Dermis blood vessel endothelial cell (primary cell): ENCODE measurements around the gene RRP7A. TPM values are rescaled to one million over a fixed set of nuclear protein-coding genes. Genes with fewer than 3 reads are reported as not detected.
"Not testable (repeated sequence)": the region's sequence is repeated elsewhere in the genome, so short reads cannot be mapped to it uniquely, and the experiment has no call there.

Source experiments
- DNase-seq: peaks from one replicate; pipeline ENCODE4 v3.0.0; 2010
- total RNA-seq: library from RNA; depleted of rRNA; stranded (reverse); fragments of >200 nt; gene quantifications from 2 replicates; pipeline ENCODE4 v1.2.3, GENCODE V29; 2014

RRP7A gene
- total RNA-seq, 1 donor from 2014 or later = 30.8 TPM

DNA sequence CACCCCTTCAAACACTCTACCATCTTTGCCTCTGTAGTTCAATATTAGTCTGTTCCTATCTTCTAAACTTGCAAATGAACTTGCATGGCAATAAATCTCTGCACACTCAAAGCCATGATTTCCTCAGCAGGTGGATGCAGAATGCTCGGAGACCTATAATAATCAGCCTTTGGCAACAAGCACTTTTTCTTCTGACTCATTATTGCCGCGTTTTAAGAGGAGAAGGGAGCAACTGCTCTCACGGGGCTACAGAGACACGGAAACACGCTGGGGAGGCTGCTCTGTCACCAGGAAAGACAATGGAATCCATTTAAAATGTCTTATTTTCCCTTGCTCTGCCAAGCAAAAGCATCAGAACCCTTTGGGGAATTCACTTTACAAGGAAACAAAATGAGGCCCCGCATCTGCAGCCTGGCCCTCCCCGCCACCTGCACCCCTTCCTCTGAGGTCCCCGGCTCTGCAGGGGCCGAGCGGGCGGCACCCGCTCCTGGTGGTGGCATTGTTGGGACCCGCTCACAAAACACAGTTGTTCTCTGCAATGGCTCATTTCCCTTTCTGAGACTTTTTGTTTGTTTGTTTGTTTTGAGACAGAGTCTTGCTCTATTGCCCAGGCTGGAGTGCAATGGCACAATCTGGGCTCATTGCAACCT lies 15.6 kb upstream of the RRP7A start:
- DNase-seq = not testable (repeated sequence)

DNA sequence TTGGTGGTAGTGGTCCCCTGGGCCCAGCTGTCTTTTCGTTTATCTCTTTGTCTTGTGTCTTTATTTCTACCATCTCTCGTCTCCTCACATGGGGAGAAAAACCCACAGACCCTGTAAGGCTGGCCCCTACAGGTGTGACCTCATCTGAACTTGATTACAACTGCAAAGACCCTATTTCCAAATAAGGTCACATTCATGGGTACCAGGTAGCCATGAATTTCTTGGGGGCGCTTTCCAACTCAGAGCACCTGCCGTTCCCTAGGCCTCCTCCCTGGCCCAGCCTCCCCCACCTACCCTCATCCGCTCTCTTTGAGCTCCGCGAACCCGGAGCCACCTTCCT lies 14.0 kb upstream of the RRP7A start:
- no peak for DNase-seq

DNA sequence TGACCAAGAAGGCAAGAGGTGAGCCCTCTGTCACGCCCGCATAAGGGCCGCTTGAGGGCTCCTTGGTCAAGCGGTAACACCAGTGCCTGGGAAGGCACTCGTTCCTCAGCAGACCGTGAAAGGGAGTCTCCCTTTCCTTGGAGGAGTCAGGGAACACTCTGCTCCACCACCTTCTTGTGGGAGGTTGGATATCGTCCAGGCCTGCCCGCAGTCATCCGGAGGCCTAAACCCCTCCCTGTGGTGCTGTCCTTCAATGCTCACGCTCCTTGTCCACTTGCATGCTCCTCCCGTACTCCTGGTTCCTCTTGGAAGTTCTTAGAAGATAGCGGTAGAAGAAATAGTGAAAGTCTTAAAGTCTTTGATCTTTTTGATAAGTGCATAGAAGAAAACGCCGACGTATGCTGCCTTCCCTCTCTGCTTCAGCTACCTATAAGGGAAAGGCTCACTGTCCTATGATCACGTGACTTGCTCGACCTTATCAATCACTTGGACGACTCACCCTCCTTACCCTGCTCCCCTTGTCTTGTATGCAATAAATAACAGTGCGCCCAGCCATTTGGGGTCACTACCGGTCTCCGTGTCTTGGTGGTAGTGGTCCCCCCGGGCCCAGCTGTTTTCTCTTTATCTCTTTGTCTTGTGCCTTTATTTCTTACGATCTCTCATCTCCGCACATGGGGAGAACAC lies 11.9 kb upstream of the RRP7A start:
- DNase-seq = not testable (repeated sequence)

DNA sequence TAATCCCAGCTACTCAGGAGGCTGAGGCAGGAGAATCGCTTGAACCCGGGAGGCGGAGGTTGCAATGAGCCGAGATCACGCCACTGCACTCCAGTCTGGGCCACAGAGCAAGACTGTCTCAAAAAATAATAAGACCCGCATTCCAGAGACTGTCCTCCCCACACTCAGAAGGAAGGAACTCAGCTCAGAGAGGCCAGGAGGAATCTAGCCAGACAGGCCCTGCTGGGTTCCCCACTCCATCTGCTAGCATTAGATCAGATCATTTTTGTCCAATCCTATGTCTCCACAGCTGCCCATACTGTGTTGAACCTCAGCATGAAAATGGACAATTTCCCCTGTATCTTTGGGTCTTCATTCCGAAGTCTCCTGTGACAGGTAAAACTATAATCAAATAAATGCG lies 9.8 kb upstream of the RRP7A start:
- DNase-seq = not testable (repeated sequence)

DNA sequence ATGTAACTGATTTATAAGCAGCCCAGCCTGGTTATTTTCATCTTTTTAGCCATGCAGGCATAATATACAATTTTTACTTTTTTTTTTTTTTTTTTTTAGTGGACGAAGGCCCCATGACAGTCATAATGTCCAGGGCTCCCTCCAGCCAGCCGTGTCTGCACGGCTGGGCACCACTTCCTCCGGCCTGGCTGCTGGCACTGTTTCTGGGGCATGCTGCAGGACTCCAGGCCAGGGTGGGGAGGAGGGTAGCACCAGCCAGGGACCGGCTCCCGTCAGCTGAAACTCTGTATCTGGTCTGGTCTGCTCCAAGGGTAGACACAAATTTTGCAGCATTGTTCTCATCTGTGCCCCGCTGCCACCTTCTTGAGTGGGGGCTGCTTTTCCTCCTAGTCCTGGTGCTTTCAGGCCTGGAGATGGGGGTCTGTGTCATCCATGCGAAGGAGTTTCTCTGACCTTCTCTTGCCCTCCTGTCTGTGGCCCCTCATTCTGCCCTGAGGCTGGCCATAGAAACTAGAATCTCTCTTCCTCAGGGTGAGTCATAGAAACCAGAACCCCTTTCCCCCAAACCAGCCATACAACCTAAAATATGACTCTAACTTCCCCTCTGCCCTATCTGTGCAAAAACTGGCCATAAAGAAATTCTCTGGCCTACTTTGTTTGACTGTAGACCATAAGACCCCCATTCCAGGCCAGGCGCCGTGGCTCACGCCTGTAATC lies 9.2 kb upstream of the RRP7A start:
- no peak for DNase-seq

DNA sequence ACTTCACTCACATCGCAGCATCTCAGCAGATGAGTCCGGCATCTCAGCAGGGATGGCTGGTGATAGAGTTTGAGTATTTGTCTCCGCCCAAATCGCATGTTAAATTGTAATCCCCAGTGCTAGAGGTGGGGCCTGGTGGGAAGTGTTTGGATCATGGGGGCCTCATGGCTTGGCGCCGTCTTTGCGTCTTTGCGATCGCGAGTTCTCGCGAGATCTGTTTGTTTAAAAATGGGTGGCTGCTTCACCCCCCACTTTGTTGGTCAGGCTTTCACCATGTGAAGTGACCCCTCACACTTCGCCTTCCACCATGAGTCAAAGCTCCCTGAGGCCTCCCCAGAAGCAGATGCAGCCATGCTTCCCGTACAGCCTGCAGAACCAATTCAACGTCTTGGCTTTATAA lies 3.0 kb upstream of the RRP7A start:
- DNase-seq = no peak

DNA sequence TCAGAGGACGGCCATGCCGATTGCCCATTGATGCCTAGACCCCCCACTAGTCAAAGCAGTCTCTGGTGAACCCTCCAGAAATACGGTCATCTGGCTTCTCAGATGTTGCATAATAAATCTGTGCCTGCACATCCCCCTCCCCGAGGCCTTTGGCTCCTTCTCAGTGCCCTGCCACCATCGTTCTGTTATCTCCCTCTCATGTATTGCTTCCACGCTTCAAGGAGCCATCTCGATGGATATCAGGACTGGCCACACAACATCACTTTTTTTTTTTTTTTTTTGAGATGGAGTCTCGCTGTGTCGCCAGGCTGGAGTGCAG lies 1.6 kb upstream of the RRP7A start:
- DNase-seq = no peak

DNA sequence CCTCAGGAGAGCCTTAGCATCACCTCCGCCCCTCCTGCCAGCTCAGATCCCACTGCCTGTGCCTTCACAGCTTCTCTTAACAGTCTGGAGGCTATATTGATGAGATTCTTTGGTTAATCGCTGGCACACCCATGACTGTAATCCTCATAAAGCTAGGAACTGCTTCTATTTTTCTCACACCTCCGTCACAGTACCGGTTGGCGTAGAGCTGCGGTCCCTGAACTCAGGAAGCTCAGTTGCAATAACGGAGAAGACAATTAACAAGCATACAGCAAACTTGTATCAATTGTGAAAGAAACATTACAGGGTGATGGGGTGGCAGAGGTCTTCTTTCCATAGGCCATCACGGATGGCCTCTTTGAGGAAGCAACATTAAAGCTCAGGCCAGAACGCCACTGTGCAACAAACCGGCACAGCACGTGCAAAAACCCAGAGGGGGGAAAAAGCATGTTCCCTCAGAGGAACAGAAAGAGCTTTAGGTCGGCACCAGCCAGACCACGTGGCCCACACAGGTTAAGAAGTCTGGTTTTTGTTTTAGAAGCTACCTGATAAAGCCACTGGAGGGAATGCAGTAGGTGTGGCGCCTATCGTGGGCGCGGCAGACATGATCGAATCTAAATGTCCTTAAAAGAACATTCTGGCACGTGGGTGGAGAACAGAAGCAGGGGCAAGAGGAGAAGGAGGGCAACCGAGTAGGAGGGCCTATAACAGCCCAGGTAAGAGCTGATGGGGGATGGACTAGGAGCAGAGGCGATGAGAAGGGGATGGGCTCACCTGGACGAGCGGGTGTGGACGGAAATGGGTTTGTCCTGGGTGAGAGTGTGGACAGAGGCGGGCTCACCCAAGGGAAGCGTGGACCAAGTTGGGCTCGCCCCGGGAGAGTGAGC lies 715 bp downstream of the RRP7A start:
- DNase-seq = not testable (repeated sequence)

DNA sequence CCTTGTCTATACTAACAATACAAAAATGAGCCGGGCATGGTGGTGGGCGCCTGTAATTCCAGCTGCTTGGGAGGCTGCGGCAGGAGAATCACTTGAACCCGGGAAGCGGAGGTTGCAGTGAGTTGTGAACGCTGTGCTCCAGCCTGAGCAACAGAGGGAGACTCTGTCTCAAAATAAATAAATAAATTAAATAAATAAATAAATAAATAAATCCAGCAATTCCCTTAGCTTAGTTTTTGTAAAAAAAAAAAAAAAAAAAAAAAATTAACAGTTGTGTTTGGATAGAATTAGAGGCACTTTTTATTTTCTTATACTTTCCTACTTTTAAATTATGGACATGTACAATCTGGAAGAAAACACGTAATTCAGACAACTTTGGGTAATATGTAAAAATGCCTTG lies 2.5 kb downstream of the RRP7A start:
- DNase-seq = not testable (repeated sequence)

DNA sequence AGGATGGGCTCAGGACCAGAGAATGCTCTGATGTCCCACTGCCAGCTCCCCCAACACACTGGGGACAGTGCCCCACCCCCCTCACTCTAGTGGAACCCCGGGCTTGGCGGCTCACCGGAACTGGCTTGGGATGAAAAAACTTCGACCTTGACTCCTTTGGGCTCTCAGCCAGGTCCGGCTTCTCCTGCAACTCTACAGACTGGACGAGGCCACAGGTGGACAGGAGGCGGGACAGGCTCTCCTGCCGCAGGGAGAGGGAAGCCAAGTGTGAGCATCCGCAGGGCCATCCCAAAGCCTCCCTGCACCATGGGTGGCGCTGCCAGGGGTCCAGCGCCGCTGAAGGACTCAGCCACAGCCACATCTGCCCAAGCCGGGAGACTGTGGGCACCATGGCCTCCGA lies 3.7 kb downstream of the RRP7A start:
- no peak for DNase-seq

DNA sequence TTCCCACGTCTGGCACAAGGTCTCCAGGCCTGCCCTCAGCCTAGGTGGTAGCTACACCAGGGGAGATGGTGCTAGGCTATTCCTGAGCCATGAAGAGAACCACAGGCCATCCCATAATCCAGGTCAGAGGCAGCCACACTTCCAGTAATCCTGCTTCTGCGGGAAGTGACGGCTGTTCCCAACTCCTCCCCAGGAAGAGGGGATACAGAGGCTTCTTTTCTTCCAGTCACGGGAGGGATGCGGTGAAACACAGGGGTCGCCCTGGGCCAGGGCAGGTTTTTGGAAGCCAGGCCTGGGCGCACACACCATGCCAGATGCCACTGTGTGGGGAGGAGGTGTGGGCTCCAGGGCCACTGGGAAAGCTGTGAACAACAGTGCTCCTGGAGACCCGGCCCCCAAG lies 4.3 kb downstream of the RRP7A start:
- DNase-seq = not testable (repeated sequence)

DNA sequence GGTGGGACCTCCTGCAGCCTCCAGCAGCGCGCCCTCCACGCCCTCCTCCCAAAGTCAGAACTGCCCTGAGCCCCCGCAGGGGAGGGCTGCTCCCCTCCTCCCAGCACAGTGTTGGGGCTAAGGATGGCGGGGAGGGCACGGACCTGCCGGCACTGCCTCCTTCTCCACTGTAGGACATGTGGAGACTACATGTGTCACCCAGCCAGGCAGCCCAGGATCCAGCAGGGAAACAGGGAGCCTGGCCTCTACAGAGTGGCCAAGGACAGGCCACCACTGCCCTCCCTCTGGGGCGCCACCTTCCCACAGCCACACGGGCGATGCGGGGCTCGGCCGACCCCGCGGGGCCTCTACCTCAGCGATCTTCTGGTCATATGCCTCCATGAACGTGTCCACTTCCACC lies 5.3 kb downstream of the RRP7A start:
- not testable (repeated sequence) for DNase-seq

DNA sequence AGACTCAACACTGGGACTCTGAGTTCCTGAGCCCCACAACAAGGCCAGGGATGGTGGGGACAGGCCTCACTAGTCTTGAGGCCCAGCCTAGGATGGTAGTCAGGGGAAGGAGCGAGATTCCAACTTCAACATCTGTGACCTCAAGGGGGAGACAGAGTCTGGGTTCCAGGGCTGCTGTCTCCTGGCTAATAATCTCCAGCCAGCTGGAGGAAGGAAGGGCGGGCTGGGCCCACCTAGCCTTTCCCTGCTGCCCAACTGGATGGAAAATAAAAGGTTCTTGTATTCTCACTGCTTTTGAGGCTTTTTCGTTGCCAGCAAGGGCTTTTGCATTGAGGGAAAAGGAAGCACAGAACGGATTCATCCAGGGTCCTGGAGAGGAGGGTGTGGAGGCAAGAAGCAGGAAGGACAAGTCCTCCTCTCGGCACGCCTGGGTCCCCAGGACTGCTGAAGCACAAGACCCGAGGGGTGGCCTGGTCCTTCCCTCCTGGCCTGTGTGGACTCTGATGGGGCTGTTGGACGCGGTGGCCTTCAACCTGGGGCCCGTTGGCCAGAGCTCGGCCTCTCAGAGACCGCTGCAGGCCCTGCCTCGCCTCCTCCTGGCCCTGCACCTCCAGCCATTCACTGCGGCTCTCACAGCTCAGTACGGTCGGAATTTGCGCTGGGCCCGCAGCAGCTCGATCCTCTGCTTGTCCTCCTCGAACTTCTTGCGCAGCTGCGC lies 7.2 kb downstream of the RRP7A start:
- DNase-seq = peak; percentile 65

DNA sequence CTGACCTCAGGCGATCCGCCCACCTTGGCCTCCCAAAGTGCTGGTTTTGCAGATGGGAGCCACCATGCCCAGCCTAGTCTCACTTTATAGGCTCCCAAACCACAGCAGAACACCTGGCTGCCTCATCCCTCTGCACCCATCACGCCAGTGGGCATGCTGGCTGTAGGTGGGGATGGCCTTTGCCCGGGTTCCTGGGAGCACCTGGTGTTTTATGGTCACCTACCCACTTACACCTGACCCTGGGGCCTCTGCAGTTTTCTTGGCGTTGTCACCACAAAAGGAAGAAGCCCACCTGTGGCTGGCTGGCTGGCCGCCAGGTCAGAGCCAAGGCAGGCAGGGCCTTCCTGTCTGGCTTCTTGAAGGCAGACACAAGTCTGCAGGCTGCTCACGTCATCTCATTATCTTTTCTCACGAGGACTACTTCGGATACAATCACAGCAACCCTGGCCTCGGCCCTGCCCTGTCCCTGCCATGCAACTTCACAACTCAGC lies 8.2 kb downstream of the RRP7A start:
- DNase-seq = no peak

DNA sequence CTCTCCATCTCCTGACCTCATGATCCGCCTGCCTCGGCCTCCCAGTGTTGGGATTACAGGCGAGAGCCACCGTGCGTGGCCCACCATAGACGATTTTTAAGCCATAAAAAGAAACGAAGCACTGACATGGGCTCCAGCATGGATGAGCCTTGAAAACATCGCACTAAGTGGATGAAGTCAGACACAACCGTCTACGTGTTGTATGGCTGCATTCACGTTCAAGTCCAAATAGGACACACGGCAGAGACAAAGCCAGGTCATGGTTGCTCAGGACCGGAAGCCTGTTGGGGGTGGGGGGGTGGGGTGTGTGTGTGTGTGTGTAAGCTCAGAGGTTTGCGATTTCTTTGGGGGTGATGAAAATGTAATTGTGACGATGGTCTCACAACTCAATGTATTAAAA lies 10.0 kb downstream of the RRP7A start:
- no peak for DNase-seq

DNA sequence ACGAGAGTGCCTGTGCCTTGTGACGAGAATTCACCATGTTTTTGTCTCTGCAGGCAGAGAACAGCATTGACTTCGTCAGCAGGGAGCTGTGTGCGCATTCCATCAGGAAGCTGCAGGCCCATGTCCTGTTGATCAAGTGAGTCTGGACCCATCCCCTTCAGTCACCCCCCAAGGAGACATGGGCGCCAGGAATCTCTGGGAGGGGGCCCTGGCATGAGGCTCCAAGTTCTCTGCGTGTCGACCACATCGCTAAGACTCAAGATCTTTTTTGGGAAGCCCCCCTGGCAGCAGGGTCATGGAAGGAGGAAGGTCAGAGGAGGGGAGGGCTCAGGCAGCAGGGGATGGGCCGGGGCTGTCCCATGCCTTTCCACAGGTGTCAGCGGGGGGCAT lies 10.6 kb downstream of the RRP7A start:
- not testable (repeated sequence) for DNase-seq

DNA sequence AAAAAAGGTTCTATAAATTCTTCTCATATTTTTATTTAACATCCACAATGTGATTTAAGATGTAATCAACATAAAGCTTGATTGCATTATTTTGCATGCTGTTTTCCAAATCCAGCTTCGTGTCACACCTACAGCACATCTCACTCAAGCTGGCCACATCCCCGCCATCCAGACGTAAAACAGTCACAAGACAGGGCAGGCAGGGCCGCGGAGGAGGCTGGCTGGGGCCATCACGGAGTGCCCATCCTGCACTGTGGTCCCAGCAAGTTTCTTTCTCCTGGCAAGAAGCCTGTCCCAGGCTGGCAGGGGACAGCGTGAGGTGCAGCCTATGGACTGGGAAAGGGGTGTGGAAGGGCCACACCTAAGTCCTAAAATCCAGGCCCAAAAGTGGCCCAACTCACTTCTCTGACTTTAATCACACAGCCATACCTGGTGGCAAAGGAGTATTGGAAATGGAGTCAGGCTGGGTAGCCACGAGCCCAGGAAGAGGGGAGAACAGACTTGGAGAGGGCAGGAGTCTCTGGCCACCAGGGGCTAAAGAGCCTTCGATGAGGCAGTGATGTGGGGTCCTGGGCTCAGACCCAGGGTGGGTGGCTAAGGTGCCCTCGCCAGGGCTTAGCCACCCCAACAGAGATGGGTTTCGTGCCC lies 11.1 kb downstream of the RRP7A start:
- not testable (repeated sequence) for DNase-seq

DNA sequence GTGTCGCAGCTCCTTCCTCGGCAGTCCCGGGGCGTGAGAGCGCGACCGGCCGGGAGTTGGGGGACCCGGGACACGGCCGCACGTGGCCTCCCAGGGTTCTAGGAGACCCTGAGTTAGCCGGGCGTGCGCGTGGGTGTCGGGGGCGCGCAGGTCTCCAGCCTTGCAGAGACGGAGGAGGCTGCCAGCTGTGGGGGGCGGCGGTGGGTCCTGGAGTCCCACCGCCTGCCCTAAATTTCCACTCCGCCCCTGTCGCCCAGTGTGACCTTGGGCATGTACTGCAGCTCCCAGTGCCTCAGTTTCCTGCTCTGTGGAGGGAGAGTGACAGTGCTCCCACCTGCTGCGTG lies 18.8 kb downstream of the RRP7A start:
- DNase-seq = no peak

DNA sequence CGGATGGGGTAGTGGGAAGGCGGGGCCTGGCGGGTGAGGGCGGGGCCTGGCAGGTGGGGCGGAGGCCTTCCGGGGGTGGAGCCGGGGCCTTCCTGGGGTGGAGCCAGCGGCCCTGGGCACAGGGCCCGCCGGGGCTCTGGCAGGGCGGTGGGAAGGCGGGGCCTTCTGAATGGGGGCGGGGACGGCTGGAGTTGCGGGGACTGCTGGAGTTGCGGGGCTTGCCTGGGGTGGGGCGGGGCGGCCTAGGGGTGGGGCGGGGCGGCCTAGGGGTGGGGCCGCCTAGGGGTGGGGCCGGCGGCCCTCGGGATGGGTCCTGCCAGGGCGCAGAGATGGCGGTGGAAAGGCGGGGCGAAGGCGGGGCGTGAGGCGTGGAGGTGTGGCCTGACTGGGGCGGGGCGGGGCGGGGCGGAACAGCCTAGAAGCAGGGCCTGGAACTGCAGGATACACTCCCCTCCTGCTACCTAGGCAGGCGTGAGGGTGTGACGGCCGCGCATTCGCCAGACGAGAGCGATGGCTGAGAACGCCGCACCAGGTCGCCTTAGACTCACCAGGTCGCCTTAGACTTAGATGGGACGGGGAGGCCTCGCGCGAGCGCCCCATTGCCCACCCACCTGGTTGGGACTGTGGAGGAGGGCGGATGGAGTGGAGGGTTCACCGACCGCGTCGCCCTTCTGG lies 19.3 kb downstream of the RRP7A start:
- DNase-seq = peak; percentile 67

DNA sequence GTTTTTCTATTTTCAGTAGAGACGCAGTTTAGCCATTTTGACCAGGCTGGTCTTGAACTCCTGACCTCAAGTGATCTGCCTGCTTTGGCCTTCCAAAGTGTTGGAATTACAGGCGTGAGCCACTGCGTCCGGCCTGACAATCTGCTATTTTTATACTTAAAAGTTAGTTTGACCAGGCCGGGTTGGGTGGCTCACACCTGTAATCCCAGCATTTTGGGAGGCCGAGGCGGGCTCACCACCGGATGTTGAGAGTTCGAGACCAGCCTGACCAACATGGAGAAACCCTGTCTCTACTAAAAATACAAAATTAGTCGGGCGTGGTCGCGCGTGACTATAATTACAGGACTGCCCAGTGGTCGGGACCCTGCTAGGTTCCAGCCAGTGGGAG lies 19.8 kb downstream of the RRP7A start:
- not testable (repeated sequence) for DNase-seq

DNA sequence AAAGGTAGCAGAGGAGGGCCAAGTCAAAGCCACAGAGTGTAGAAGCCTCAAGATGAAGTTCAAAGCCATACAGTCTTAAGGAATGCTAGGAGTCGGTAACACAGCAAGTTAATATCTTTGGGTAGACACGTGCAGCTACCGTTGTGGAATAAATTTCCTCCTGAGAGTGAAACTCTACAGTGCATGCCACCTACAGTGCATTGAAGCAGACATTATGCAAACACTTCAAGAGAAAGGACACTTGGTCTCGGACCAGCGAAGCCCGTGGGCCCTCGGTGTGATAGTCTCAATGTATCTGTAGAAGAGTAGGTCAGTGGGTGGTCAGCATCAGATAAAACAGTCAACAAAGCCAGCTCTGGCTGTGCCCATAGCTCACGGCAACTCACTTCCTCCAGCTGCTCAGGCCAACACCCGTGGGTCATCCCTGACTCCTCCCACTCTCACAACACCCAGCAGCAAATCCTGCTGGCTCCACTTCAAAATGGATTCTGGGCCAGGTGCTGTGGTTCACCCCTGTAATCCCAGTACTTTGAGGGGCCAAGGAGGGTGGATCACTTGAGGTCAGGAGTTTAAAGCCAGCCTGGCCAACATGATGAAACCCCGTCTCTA lies 24.0 kb downstream of the RRP7A start:
- not testable (repeated sequence) for DNase-seq
